Panc1 (cell line): ENCODE data around the gene SLC8A1. TPM values are rescaled to one million over a fixed set of nuclear protein-coding genes. Genes with fewer than 3 reads are reported as not detected.

Source experiments
- ATAC-seq: fragments of 200-7000 bp; cut with Tn5 transposase; 2 replicates; pipeline ENCODE4 v1.9.1; 2020; ENCODE audit warnings: mild to moderate bottlenecking, moderate library complexity
- BruUV-seq: library from RNA; stranded (reverse); fragments of 400-500 nt; replicated peaks from 2 replicates; lab custom pipeline; 2021; lab: Mats Ljungman, UMichigan
- CTCF ChIA-PET: fragments of 300-600 bp; sonication (Branson Sonifier 250); formaldehyde crosslinking; loops from one replicate; lab custom pipeline; 2022; ENCODE audit warnings: antibody characterized with exemption; lab: Charles Lee
- POLR2A ChIA-PET: fragments of 300-600 bp; sonication (Branson Sonifier 250); formaldehyde crosslinking; loops from one replicate; lab custom pipeline; 2022; ENCODE audit warnings: antibody characterized with exemption; lab: Charles Lee
- DNase-seq: peaks from one replicate; pipeline ENCODE4 v3.0.0-alpha.2; 2010; ENCODE audit warnings: low read depth, low spot score
- H3K27ac ChIP-seq: 2 replicates; pipeline ENCODE4 v1.5.1; 2011; ENCODE audit warnings: mild to moderate bottlenecking, low read length, inconsistent platforms
- H3K27me3 ChIP-seq: fragments of 200-500 bp; sonication (Bioruptor generic); 2 replicates; pipeline ENCODE4 v1.6.0; 2014; ENCODE audit warnings: low read length, inconsistent platforms; ENCODE audit not compliant: control insufficient read depth, insufficient read depth
- H3K36me3 ChIP-seq: fragments of 200-500 bp; sonication (Bioruptor generic); 2 replicates; pipeline ENCODE4 v1.5.1; 2014; ENCODE audit warnings: inconsistent platforms, mild to moderate bottlenecking, low read length, moderate library complexity; ENCODE audit not compliant: control insufficient read depth, insufficient read depth
- H3K4me1 ChIP-seq: 2 replicates; pipeline ENCODE4 v1.5.1; 2011; ENCODE audit warnings: inconsistent platforms, mild to moderate bottlenecking, low read length, moderate library complexity; ENCODE audit not compliant: control insufficient read depth, insufficient read depth
- H3K4me3 ChIP-seq, 2 experiments: 2 replicates each; pipeline ENCODE4 v1.5.1; 2011 to 2012; ENCODE audit warnings: low read depth in 2 of 2, low read length in 2 of 2, mild to moderate bottlenecking in 2 of 2, inconsistent platforms in 1 of 2, moderate library complexity in 1 of 2
- H3K9me3 ChIP-seq: fragments of 200-500 bp; sonication (Bioruptor generic); 2 replicates; pipeline ENCODE4 v1.5.1; 2014; ENCODE audit warnings: low read depth, mild to moderate bottlenecking, inconsistent platforms, low read length, moderate library complexity; ENCODE audit not compliant: control insufficient read depth, insufficient read depth
- CTCF ChIP-seq: fragments of 450-650 bp; IDR thresholded peaks from 2 replicates; pipeline ENCODE4 v1.5.1; 2017; ENCODE audit warnings: mild to moderate bottlenecking
- POLR2AphosphoS5 ChIP-seq: IDR thresholded peaks from 2 replicates; pipeline ENCODE4 v1.6.1; 2012; ENCODE audit warnings: mild to moderate bottlenecking, low read depth, low read length, moderate library complexity
- SIN3A ChIP-seq: IDR thresholded peaks from 2 replicates; pipeline ENCODE4 v1.6.1; 2012; ENCODE audit warnings: low read depth, mild to moderate bottlenecking, low read length, moderate library complexity, borderline replicate concordance; ENCODE audit not compliant: insufficient read depth
- TCF7L2 ChIP-seq: IDR thresholded peaks from 2 replicates; pipeline ENCODE4 v1.6.1; 2011; ENCODE audit warnings: mild to moderate bottlenecking, low read depth, low read length, inconsistent platforms
- in situ Hi-C: cut with HindIII; loops from 2 replicates; pipeline ENCODE4 v1.10.0; 2016; ENCODE audit warnings: low sequenced_read_pairs, low pct_unique_long_range_greater_than_20kb
- intact Hi-C: fragments of 100-400 bp; cut with micrococcal nuclease; formaldehyde crosslinking; loops from one replicate; pipeline ENCODE4 v1.10.0; 2022; ENCODE audit not compliant: unreplicated experiment
- total RNA-seq: library from RNA; stranded (reverse); gene quantifications from one replicate; pipeline ENCODE4 v1.2.1, GENCODE V29; 2021; ENCODE audit not compliant: unreplicated experiment
- TF ChIP-seq, protein P1 (sequence below), 2 experiments: IDR thresholded peaks; 2 replicates each; pipeline ENCODE4 v1.6.1; 2011 to 2012; ENCODE audit warnings: low read depth in 2 of 2, control low read depth in 1 of 2, low read length in 1 of 2, mild to moderate bottlenecking in 1 of 2, moderate library complexity in 1 of 2; ENCODE audit not compliant: insufficient read depth in 1 of 2

The SLC8A1 gene
- total RNA-seq, 1 experiment from 2014 or later: 0.59 TPM

DNA sequence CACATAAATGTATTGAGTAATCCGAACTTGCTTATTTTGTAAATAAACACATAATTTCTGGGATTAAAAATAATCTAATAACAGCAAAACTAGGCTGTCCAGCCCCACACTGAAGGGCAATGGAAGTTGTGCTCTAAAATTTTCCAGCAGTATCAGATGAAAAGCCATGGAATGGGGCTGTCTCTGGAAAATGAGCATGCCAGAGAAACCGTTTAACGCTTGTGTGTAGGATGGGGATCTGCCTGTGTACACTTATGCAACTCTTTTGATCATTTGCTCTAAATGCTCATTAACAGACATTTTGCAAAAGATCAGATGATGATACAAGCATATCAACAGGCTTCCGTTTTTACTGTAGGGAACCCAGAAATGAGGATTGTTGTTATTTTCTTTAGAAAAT lies 177.6 kb downstream of the SLC8A1 start:
- POLR2A ChIA-PET: no interaction called here
- in situ Hi-C loops (no loop called here), intact Hi-C loops (no loop called here)
- CTCF ChIA-PET: interaction anchor here (0.5 kb wide), 1 partner anchor 53 kb away, joined by 3 read pairs; no protein-coding TSS in a partner anchor
- no peak overlapping the region for H3K4me3 ChIP-seq
- TF ChIP-seq POLR2AphosphoS5: no peak
- TF ChIP-seq, protein P1, sequence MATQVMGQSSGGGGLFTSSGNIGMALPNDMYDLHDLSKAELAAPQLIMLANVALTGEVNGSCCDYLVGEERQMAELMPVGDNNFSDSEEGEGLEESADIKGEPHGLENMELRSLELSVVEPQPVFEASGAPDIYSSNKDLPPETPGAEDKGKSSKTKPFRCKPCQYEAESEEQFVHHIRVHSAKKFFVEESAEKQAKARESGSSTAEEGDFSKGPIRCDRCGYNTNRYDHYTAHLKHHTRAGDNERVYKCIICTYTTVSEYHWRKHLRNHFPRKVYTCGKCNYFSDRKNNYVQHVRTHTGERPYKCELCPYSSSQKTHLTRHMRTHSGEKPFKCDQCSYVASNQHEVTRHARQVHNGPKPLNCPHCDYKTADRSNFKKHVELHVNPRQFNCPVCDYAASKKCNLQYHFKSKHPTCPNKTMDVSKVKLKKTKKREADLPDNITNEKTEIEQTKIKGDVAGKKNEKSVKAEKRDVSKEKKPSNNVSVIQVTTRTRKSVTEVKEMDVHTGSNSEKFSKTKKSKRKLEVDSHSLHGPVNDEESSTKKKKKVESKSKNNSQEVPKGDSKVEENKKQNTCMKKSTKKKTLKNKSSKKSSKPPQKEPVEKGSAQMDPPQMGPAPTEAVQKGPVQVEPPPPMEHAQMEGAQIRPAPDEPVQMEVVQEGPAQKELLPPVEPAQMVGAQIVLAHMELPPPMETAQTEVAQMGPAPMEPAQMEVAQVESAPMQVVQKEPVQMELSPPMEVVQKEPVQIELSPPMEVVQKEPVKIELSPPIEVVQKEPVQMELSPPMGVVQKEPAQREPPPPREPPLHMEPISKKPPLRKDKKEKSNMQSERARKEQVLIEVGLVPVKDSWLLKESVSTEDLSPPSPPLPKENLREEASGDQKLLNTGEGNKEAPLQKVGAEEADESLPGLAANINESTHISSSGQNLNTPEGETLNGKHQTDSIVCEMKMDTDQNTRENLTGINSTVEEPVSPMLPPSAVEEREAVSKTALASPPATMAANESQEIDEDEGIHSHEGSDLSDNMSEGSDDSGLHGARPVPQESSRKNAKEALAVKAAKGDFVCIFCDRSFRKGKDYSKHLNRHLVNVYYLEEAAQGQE (IDR thresholded peaks at IDR 0.05; ENCODE audit: insufficient read depth in 1 of 2, low read depth in 2 of 2, low read length in 1 of 2): no peak
- no peak for TF ChIP-seq CTCF
- no peak for TF ChIP-seq TCF7L2
- TF ChIP-seq SIN3A: no peak
- no peak overlapping the region for H3K27ac ChIP-seq
- DNase-seq: no peak
- no peaks in the 10 kb centered on the region for H3K27me3 ChIP-seq
- H3K9me3 ChIP-seq: no peaks in the 10 kb centered on the region
- no peaks in the 10 kb centered on the region for H3K36me3 ChIP-seq
- no peaks in the 10 kb centered on the region; the same call in 1 of the 2 replicates for H3K4me1 ChIP-seq
- ATAC-seq: no peak
- no TSS peak for BruUV-seq

DNA sequence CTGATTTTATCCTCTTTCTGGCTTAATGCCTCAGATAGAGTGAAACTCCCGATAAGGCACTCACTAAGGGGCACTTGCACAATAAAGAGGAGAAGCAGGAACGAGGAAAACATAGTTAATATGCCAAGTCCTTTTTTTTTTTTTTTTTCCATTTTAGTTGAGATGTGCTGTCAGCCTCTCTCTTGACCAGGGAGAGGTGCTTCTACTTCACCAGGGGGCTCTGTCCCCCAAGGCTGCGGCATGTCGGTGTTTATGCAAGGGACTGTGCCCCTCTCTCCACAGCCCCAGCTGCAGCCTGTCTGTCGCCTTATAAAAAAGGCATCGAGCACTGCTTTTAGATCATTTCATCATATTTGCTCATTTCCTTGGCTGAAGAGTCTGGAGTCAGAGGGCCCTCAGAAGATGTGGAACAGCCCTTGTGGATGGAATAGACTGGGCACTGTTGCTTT lies 178.1 kb downstream of the SLC8A1 start:
- CTCF ChIA-PET: no interaction called here
- no TSS peak for BruUV-seq
- in situ Hi-C loops: no loop called here
- intact Hi-C loops: no loop called here
- no peaks in the 10 kb centered on the region for H3K4me1 ChIP-seq
- H3K4me3 ChIP-seq: no peak overlapping the region
- H3K27ac ChIP-seq: no peak overlapping the region
- TF ChIP-seq, protein P1 (IDR thresholded peaks at IDR 0.05; ENCODE audit: insufficient read depth in 1 of 2, low read depth in 2 of 2, low read length in 1 of 2): no peak
- no peak for TF ChIP-seq SIN3A
- TF ChIP-seq CTCF: no peak
- no peak for TF ChIP-seq TCF7L2
- TF ChIP-seq POLR2AphosphoS5: no peak
- DNase-seq: no peak
- no peaks in the 10 kb centered on the region for H3K9me3 ChIP-seq
- H3K36me3 ChIP-seq: no peaks in the 10 kb centered on the region
- H3K27me3 ChIP-seq: no peaks in the 10 kb centered on the region
- POLR2A ChIA-PET: no interaction called here
- ATAC-seq: no peak
